Natural killer cell (primary cell): ENCODE results near the gene RHEX. TPM values are rescaled to one million over a fixed set of nuclear protein-coding genes. Genes with fewer than 3 reads are reported as not detected.
A peak's percentile ranks its signal among the peaks of the same experiment; 100 is the strongest.

Experiments
- ATAC-seq, 3 donors: fragments of 150-1000 bp in 2 of 3; fragments of 200-7000 bp in 1 of 3; cut with Tn5 transposase; 1 replicate in 1 of 3; 2 replicates in 2 of 3; pipeline ENCODE4 v1.10.0; 2021; ENCODE audit warnings: mild to moderate bottlenecking in 2 of 3, moderate library complexity in 2 of 3
- DNase-seq, 2 donors: peaks; one replicate each; pipeline versions ENCODE4 v3.0.0 to v3.0.0-alpha.2; 2013 to 2021; ENCODE audit warnings: mixed read lengths in 1 of 2
- H3K27ac ChIP-seq: one replicate; pipeline ENCODE4 v1.5.1; 2013; ENCODE audit warnings: mild to moderate bottlenecking, low read length
- H3K27me3 ChIP-seq: one replicate; pipeline ENCODE4 v1.6.1; 2013; ENCODE audit warnings: low read length; ENCODE audit not compliant: control insufficient read depth, insufficient read depth
- H3K36me3 ChIP-seq: one replicate; pipeline ENCODE4 v1.6.1; 2013; ENCODE audit warnings: low read length; ENCODE audit not compliant: control insufficient read depth, insufficient read depth
- H3K4me1 ChIP-seq: one replicate; pipeline ENCODE4 v1.6.1; 2013; ENCODE audit warnings: low read length; ENCODE audit not compliant: control insufficient read depth, insufficient read depth
- H3K4me3 ChIP-seq: one replicate; pipeline ENCODE4 v1.5.1; 2013; ENCODE audit warnings: low read length
- H3K9me3 ChIP-seq: one replicate; pipeline ENCODE4 v1.6.1; 2013; ENCODE audit warnings: low read length; ENCODE audit not compliant: control insufficient read depth, insufficient read depth
- H3K27ac Mint-ChIP-seq, 2 donors: one replicate each; pipeline ENCODE4 v1.8.0; 2022; ENCODE audit warnings: mild to moderate bottlenecking in 2 of 2, mixed read lengths in 2 of 2, moderate library complexity in 1 of 2
- H3K27me3 Mint-ChIP-seq, 2 donors: one replicate each; pipeline ENCODE4 v1.8.0; 2022; ENCODE audit warnings: low read depth in 2 of 2, mixed read lengths in 2 of 2
- H3K36me3 Mint-ChIP-seq: one replicate; pipeline ENCODE4 v1.8.0; 2022; ENCODE audit warnings: mixed read lengths
- H3K4me1 Mint-ChIP-seq, 2 donors: one replicate each; pipeline ENCODE4 v1.8.0; 2022; ENCODE audit warnings: mixed read lengths in 2 of 2
- H3K4me3 Mint-ChIP-seq: one replicate; pipeline ENCODE4 v1.8.0; 2022; ENCODE audit warnings: mild to moderate bottlenecking, moderate library complexity, mixed read lengths
- H3K9me3 Mint-ChIP-seq, 2 donors: one replicate each; pipeline ENCODE4 v1.8.0; 2022; ENCODE audit warnings: mixed read lengths in 2 of 2
- CTCF ChIP-seq: fragments of 200-600 bp; IDR thresholded peaks from one replicate; pipeline ENCODE4 v1.8.0; 2022; ENCODE audit warnings: antibody characterized with exemption
- WGBS: methylation state at CpG from one replicate; pipeline ENCODE4 v1.1.7; 2013; ENCODE audit warnings: missing lambda C conversion rate; ENCODE audit not compliant: insufficient coverage; 5-methylcytosine and 5-hydroxymethylcytosine counted together
- intact Hi-C: fragments of 100-400 bp; cut with micrococcal nuclease; formaldehyde crosslinking; loops from one replicate; pipeline ENCODE4 v1.14.2; 2022
- total RNA-seq, 4 donors: library from RNA; stranded (reverse); fragments of 120-200 nt in 1 of 4; gene quantifications; one replicate each; pipeline versions ENCODE4 v1.2.3 to v1.2.4, GENCODE V29; 2013 to 2022

Gene RHEX
- total RNA-seq, 3 donors from 2014 or later (not counting 1 experiment from before 2014, with no cell fraction given), result 0.24 to 21.3 TPM; not detected in 1

- Histone ChIP-seq H3K36me3 (no peaks in the 10 kb centered on the region), H3K27me3 (no peaks in the 10 kb centered on the region), H3K4me1 (peaks cover 4% of the 10 kb centered on the region), H3K4me3 (no peak overlapping the region), H3K9me3 (no peaks in the 10 kb centered on the region), H3K27ac (no peak overlapping the region)
- intact Hi-C loops, result no loop called here
- DNase-seq (no peak), ATAC-seq (no peak)
- no peaks in the 10 kb centered on the region for H3K9me3 Mint-ChIP-seq
- 87% methylated on average over 9 of the region's 9 CpGs for WGBS
- H3K4me3 Mint-ChIP-seq, result no peak overlapping the region
- H3K27ac Mint-ChIP-seq, result no peak overlapping the region
- H3K27me3 Mint-ChIP-seq, result peaks cover 9 to 22% of the 10 kb centered on the region in 2 donors
- H3K36me3 Mint-ChIP-seq, result no peaks in the 10 kb centered on the region
- H3K4me1 Mint-ChIP-seq, result no peaks in the 10 kb centered on the region
- TF ChIP-seq CTCF, result no peak
Observed at GRCh38 chr1:206070627-206071304, 17.8 kb downstream of the RHEX start.

GRCh38 chr1:206074839-206075238, 21.9 kb downstream of the RHEX start:
- Histone ChIP-seq H3K27ac (no peak overlapping the region), H3K36me3 (no peaks in the 10 kb centered on the region), H3K27me3 (no peaks in the 10 kb centered on the region), H3K4me1 (no peaks in the 10 kb centered on the region), H3K4me3 (no peak overlapping the region), H3K9me3 (no peaks in the 10 kb centered on the region)
- H3K4me3 Mint-ChIP-seq, result no peak overlapping the region
- ATAC-seq (peak in 1 of 3 donors; percentile 57), DNase-seq (no peak)
- no peak for TF ChIP-seq CTCF
- H3K27ac Mint-ChIP-seq, result no peak overlapping the region
- 74% methylated on average over 2 of the region's 3 CpGs for WGBS
- intact Hi-C loops, result no loop called here
- no peaks in the 10 kb centered on the region for H3K36me3 Mint-ChIP-seq
- peaks cover 0 to 4% of the 10 kb centered on the region in 2 donors for H3K4me1 Mint-ChIP-seq
- no peaks in the 10 kb centered on the region for H3K9me3 Mint-ChIP-seq
- peaks cover 9 to 18% of the 10 kb centered on the region in 2 donors for H3K27me3 Mint-ChIP-seq

- peaks cover 9 to 19% of the 10 kb centered on the region in 2 donors for H3K27me3 Mint-ChIP-seq
- H3K9me3 Mint-ChIP-seq, result no peaks in the 10 kb centered on the region
- peaks cover 4% of the 10 kb centered on the region for H3K4me1 ChIP-seq
- no peak overlapping the region for H3K4me3 Mint-ChIP-seq
- WGBS, result 92% methylated on average over 11 of the region's 11 CpGs
- no peak overlapping the region for H3K27ac Mint-ChIP-seq
- H3K9me3 ChIP-seq, result no peaks in the 10 kb centered on the region
- no peak overlapping the region for H3K4me3 ChIP-seq
- ATAC-seq (no peak), DNase-seq (no peak)
- no peaks in the 10 kb centered on the region for H3K27me3 ChIP-seq
- H3K4me1 Mint-ChIP-seq, result peaks cover 8 to 12% of the 10 kb centered on the region in 2 donors
- no peak overlapping the region for H3K27ac ChIP-seq
- intact Hi-C loops, result no loop called here
- H3K36me3 Mint-ChIP-seq, result no peaks in the 10 kb centered on the region
- H3K36me3 ChIP-seq, result no peaks in the 10 kb centered on the region
- TF ChIP-seq CTCF, result no peak
Observed at GRCh38 chr1:206075786-206076755, 23.1 kb downstream of the RHEX start.
